H9 (cell line): ENCODE measurements around the gene ZNF628. TPM values are rescaled to one million over a fixed set of nuclear protein-coding genes. Genes with fewer than 3 reads are reported as not detected.

Experiments used
- DNase-seq: peaks from one replicate; pipeline ENCODE4 v3.0.0-alpha.2; 2017
- H2AFZ ChIP-seq: one replicate; pipeline ENCODE4 v1.6.1; 2013; ENCODE audit warnings: mild to moderate bottlenecking, low read length, control low read depth, moderate library complexity
- H2AK5ac ChIP-seq: 2 replicates; pipeline ENCODE4 v1.6.1; 2013; ENCODE audit warnings: low read length, control low read depth, mixed read lengths; ENCODE audit not compliant: insufficient read length
- H2BK120ac ChIP-seq: one replicate; pipeline ENCODE4 v1.6.1; 2013; ENCODE audit warnings: low read depth, mild to moderate bottlenecking, low read length, control low read depth, inconsistent platforms; ENCODE audit not compliant: poor library complexity, severe bottlenecking
- H2BK12ac ChIP-seq: 2 replicates; pipeline ENCODE4 v1.6.1; 2013; ENCODE audit warnings: low read length, control low read depth, mixed read lengths, low read depth; ENCODE audit not compliant: insufficient read length
- H2BK15ac ChIP-seq: 2 replicates; pipeline ENCODE4 v1.6.1; 2013; ENCODE audit warnings: low read depth, low read length, control low read depth
- H2BK20ac ChIP-seq: one replicate; pipeline ENCODE4 v1.6.1; 2013; ENCODE audit warnings: low read depth, mild to moderate bottlenecking, low read length, control low read depth, inconsistent platforms; ENCODE audit not compliant: poor library complexity, severe bottlenecking
- H2BK5ac ChIP-seq: 2 replicates; pipeline ENCODE4 v1.6.1; 2013; ENCODE audit warnings: low read length, control low read depth, mixed read lengths; ENCODE audit not compliant: insufficient read length
- H3K14ac ChIP-seq: 2 replicates; pipeline ENCODE4 v1.6.1; 2013; ENCODE audit warnings: low read length, control low read depth; ENCODE audit not compliant: insufficient read depth
- H3K18ac ChIP-seq: 2 replicates; pipeline ENCODE4 v1.6.1; 2013; ENCODE audit warnings: low read depth, mild to moderate bottlenecking, mixed read lengths, low read length, control low read depth; ENCODE audit not compliant: insufficient read length
- H3K23ac ChIP-seq: 2 replicates; pipeline ENCODE4 v1.6.1; 2013; ENCODE audit warnings: low read length, control low read depth, mixed read lengths, low read depth; ENCODE audit not compliant: insufficient read length
- H3K23me2 ChIP-seq: 2 replicates; pipeline ENCODE4 v1.6.1; 2013; ENCODE audit warnings: low read depth, mild to moderate bottlenecking, mixed read lengths, low read length, control low read depth; ENCODE audit not compliant: insufficient read length, poor library complexity, severe bottlenecking
- H3K27ac ChIP-seq: 2 replicates; pipeline ENCODE4 v1.5.1; 2013; ENCODE audit warnings: low read length, control low read depth, mixed read lengths, low read depth; ENCODE audit not compliant: insufficient read length
- H3K27me3 ChIP-seq: 2 replicates; pipeline ENCODE4 v1.6.1; 2013; ENCODE audit warnings: low read length, control low read depth, inconsistent platforms; ENCODE audit not compliant: insufficient read depth
- H3K4ac ChIP-seq: 2 replicates; pipeline ENCODE4 v1.6.1; 2013; ENCODE audit warnings: low read depth, mild to moderate bottlenecking, control low read depth, inconsistent platforms, low read length, moderate library complexity
- H3K4me1 ChIP-seq: 2 replicates; pipeline ENCODE4 v1.6.1; 2013; ENCODE audit warnings: low read length, control low read depth, inconsistent platforms; ENCODE audit not compliant: insufficient read depth
- H3K4me2 ChIP-seq: 2 replicates; pipeline ENCODE4 v1.6.1; 2013; ENCODE audit warnings: low read length, control low read depth, mixed read lengths; ENCODE audit not compliant: insufficient read length, insufficient read depth
- H3K56ac ChIP-seq: 2 replicates; pipeline ENCODE4 v1.6.1; 2013; ENCODE audit warnings: low read depth, mild to moderate bottlenecking, mixed read lengths, low read length, control low read depth; ENCODE audit not compliant: insufficient read length
- H3K79me1 ChIP-seq: 2 replicates; pipeline ENCODE4 v1.6.1; 2013; ENCODE audit warnings: low read depth, mild to moderate bottlenecking, moderate library complexity, low read length, control low read depth, inconsistent platforms; ENCODE audit not compliant: insufficient read depth, poor library complexity, severe bottlenecking
- H3K79me2 ChIP-seq: 2 replicates; pipeline ENCODE4 v1.6.1; 2013; ENCODE audit warnings: low read length, control low read depth, inconsistent platforms; ENCODE audit not compliant: insufficient read depth
- H3K9ac ChIP-seq: 2 replicates; pipeline ENCODE4 v1.6.1; 2013; ENCODE audit warnings: low read length, control low read depth, mixed read lengths; ENCODE audit not compliant: insufficient read length; ENCODE audit errors: extremely low read depth
- H3K9me3 ChIP-seq: one replicate; pipeline ENCODE4 v1.6.1; 2013; ENCODE audit warnings: low read depth, low read length, inconsistent platforms; ENCODE audit not compliant: control insufficient read depth
- H3T11ph ChIP-seq: one replicate; pipeline ENCODE4 v1.6.1; 2013; ENCODE audit warnings: mild to moderate bottlenecking, low read length, control low read depth, inconsistent platforms
- H4K20me1 ChIP-seq: one replicate; pipeline ENCODE4 v1.6.1; 2013; ENCODE audit not compliant: control insufficient read depth, insufficient read length, insufficient read depth
- H4K5ac ChIP-seq: 2 replicates; pipeline ENCODE4 v1.6.1; 2013; ENCODE audit warnings: low read depth, mild to moderate bottlenecking, mixed read lengths, low read length, control low read depth; ENCODE audit not compliant: insufficient read length
- H4K8ac ChIP-seq: replicated peaks from 2 replicates; pipeline ENCODE4 v1.6.1; 2013; ENCODE audit warnings: low read length, control low read depth, mixed read lengths, low read depth; ENCODE audit not compliant: insufficient read length
- H4K91ac ChIP-seq: 2 replicates; pipeline ENCODE4 v1.6.1; 2013; ENCODE audit warnings: low read depth, mild to moderate bottlenecking, moderate library complexity, mixed read lengths, low read length, control low read depth; ENCODE audit not compliant: insufficient read length
- H3K27ac Mint-ChIP-seq, 3 experiments: 2 replicates in 2 of 3; 3 replicates in 1 of 3; pipeline ENCODE4 v1.8.0; 2020 to 2021; ENCODE audit warnings: mixed read lengths in 3 of 3, mild to moderate bottlenecking in 1 of 3, moderate library complexity in 1 of 3
- H3K27me3 Mint-ChIP-seq: 2 replicates; pipeline ENCODE4 v1.8.0; 2021; ENCODE audit warnings: low read depth, mild to moderate bottlenecking, moderate library complexity, mixed read lengths
- H3K36me3 Mint-ChIP-seq, 3 experiments: 2 replicates in 2 of 3; 3 replicates in 1 of 3; pipeline ENCODE4 v1.8.0; 2020 to 2021; ENCODE audit warnings: low read depth in 3 of 3, mixed read lengths in 3 of 3; ENCODE audit not compliant: insufficient read depth in 1 of 3
- H3K4me1 Mint-ChIP-seq, 2 experiments: 2 replicates each; pipeline ENCODE4 v1.8.0; 2020; ENCODE audit warnings: mixed read lengths in 2 of 2
- H3K4me3 Mint-ChIP-seq, 2 experiments: 2 replicates in 1 of 2; 3 replicates in 1 of 2; pipeline ENCODE4 v1.8.0; 2020 to 2021; ENCODE audit warnings: mild to moderate bottlenecking in 2 of 2, mixed read lengths in 2 of 2, moderate library complexity in 1 of 2
- H3K9me3 Mint-ChIP-seq, 2 experiments: 2 replicates in 1 of 2; 3 replicates in 1 of 2; pipeline ENCODE4 v1.8.0; 2020; ENCODE audit warnings: mild to moderate bottlenecking in 2 of 2, mixed read lengths in 2 of 2, moderate library complexity in 1 of 2
- CTCF ChIP-seq: fragments of 200-600 bp; sonication (generic); conservative IDR thresholded peaks from 3 replicates; pipeline ENCODE4 v1.8.0; 2021; ENCODE audit warnings: antibody characterized with exemption, mild to moderate bottlenecking
- WGBS: extraction: QIAGEN DNeasy Blood & Tissue Kit; methylation state at CpG from one replicate; pipeline ENCODE4 v1.1.7; 2013; ENCODE audit warnings: missing lambda C conversion rate, low lambda C conversion rate, mixed read lengths; ENCODE audit not compliant: insufficient read length; ENCODE audit errors: extremely low coverage; 5-methylcytosine and 5-hydroxymethylcytosine counted together
- total RNA-seq: library from RNA; stranded (reverse); gene quantifications from 2 replicates; pipeline ENCODE4 v1.2.1, GENCODE V29; 2021

ZNF628 gene
- total RNA-seq, 1 experiment from 2014 or later = 16.6 TPM

DNA sequence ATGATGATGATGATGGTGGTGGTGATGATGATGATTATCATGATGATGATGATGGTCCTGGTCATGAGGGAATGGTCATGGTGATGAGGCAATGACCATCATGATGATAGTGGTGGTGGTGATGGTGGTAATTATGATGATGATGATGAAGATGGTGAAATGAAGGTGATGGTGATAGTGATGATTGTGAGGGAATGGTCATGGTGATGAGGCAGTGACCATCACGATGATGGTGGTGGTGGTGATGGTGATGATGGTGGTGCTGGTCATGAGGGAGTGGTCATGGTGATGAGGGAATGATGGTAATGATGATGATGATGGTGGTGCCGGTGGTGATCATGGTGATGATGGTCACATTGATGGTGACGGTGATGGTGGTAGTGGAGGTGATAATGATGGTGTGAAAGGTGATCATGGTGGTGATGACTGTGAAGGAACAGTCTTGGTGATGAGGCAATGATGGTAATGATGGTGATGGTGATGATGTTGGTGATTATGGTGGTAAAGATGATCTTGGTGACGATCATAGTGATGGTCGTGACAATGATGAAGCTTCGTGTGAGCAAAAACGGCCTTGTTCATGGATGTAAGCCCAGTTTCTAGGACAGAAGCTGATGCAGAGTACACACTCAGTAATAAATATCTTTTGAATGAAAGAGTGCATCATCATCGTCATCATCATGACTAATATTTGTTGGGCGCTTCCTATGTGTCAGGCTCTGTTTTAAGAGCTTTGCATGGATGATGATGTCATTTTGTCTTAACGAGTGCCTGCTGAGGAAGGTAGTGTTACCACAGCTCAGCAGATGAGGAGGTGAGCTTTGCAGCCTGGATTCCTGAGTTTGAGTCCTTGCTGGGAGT lies 43.3 kb downstream of the ZNF628 start:
- H2BK20ac ChIP-seq = no peak overlapping the region
- H3K9me3 ChIP-seq = no peaks in the 10 kb centered on the region
- peak overlapping the region; percentile 17 for H4K5ac ChIP-seq
- no peak overlapping the region for H2BK120ac ChIP-seq
- H3K36me3 Mint-ChIP-seq = no peaks in the 10 kb centered on the region
- DNase-seq = no peak
- H3K14ac ChIP-seq = no peak overlapping the region
- H3K4me3 Mint-ChIP-seq = no peak overlapping the region
- TF ChIP-seq CTCF = no peak
- no peak overlapping the region for H2BK5ac ChIP-seq
- no peaks in the 10 kb centered on the region for H3K79me1 ChIP-seq
- no peak overlapping the region for H3K4ac ChIP-seq
- no peak overlapping the region for H2BK15ac ChIP-seq
- no peak overlapping the region for H3K9ac ChIP-seq
- no peaks in the 10 kb centered on the region for H4K20me1 ChIP-seq
- WGBS = no CpG with 5 or more reads among the region's 10 CpGs
- H3K9me3 Mint-ChIP-seq = no peaks in the 10 kb centered on the region
- peaks cover 15% of the 10 kb centered on the region for H3K27me3 Mint-ChIP-seq
- H3K4me1 ChIP-seq = no peaks in the 10 kb centered on the region
- peaks cover 0 to 3% of the 10 kb centered on the region in 2 experiments; a peak in 2 of 4 replicates for H3K4me1 Mint-ChIP-seq
- H3K23me2 ChIP-seq = peaks cover 3% of the 10 kb centered on the region
- H4K91ac ChIP-seq = no peak overlapping the region
- peak overlapping the region; percentile 23 for H3K56ac ChIP-seq
- no peak overlapping the region for H3K23ac ChIP-seq
- no peak overlapping the region for H2BK12ac ChIP-seq
- no peak overlapping the region for H3T11ph ChIP-seq
- H4K8ac ChIP-seq = peak overlapping the region; percentile 23
- H3K4me2 ChIP-seq = no peak overlapping the region
- H2AK5ac ChIP-seq = no peak overlapping the region
- no peaks in the 10 kb centered on the region for H3K79me2 ChIP-seq
- no peak overlapping the region for H2AFZ ChIP-seq
- H3K27ac ChIP-seq = no peak overlapping the region
- no peak overlapping the region for H3K27ac Mint-ChIP-seq
- H3K27me3 ChIP-seq = no peaks in the 10 kb centered on the region
- H3K18ac ChIP-seq = no peak overlapping the region
